H1 (cell line): ENCODE data around the gene SOX8. TPM values are rescaled to one million over a fixed set of nuclear protein-coding genes. Genes with fewer than 3 reads are reported as not detected.

Source experiments
- GABPA ChIP-seq: IDR thresholded peaks from 2 replicates; pipeline ENCODE4 v1.6.1; 2011; ENCODE audit warnings: mild to moderate bottlenecking, low read length, moderate library complexity, borderline replicate concordance; ENCODE audit not compliant: insufficient read depth
- NANOG ChIP-seq: IDR thresholded peaks from 2 replicates; pipeline ENCODE4 v1.6.1; 2011; ENCODE audit warnings: low read length, low read depth, mild to moderate bottlenecking, inconsistent platforms; ENCODE audit not compliant: insufficient read depth, poor library complexity, severe bottlenecking
- polyA plus RNA-seq, 7 experiments: library from polyadenylated mRNA; depleted of rRNA in 3 of 7; stranded (reverse) in 5 of 7; unstranded in 2 of 7; fragments of >200 nt in 5 of 7; fragments of 200-250 nt in 2 of 7; gene quantifications; 1 replicate in 5 of 7; 2 replicates in 1 of 7; 4 replicates in 1 of 7; pipeline versions ENCODE4 v1.2.1 to v1.2.3, GENCODE V29; 2011 to 2013; ENCODE audit warnings: missing spikeins in 2 of 7, mixed read lengths in 2 of 7
- total RNA-seq: library from RNA; stranded (reverse); fragmentation: NEBNext Ultra II Directional; extraction: Animal tissue kit (Norgen Biotek cat#: 25700); gene quantifications from 2 replicates; pipeline ENCODE4 v1.2.1, GENCODE V29; 2021

SOX8 gene
- total and polyA plus RNA-seq, 2 of the 8 experiments (the other 6 are each of a cell fraction or from before 2014, with no cell fraction given) = 2.2 to 5.7 TPM

GRCh38 chr16:1009358-1010150 lies 28.0 kb downstream of the SOX8 start (continued):
- TF ChIP-seq GABPA (no peak), NANOG (no peak)
- TF ChIP-seq, all 59 proteins: peak for 0
